HEK293 (cell line): ENCODE measurements around the gene MFGE8.

Experiments used
- MEIS1 ChIP-seq: sonication (generic); formaldehyde crosslinking; IDR thresholded peaks from 2 replicates; pipeline ENCODE4 v1.8.1; 2022; ENCODE audit warnings: missing genetic modification reagents, mild to moderate bottlenecking, borderline replicate concordance
- ZNF10 ChIP-seq: fragments of 450-650 bp; formaldehyde crosslinking; IDR thresholded peaks from 2 replicates; pipeline ENCODE4 v1.5.1; 2017; ENCODE audit warnings: missing biosample characterization, missing genetic modification characterization
- ZNF521 ChIP-seq: fragments of 450-650 bp; formaldehyde crosslinking; IDR thresholded peaks from 2 replicates; pipeline ENCODE4 v1.5.1; 2017; ENCODE audit warnings: missing biosample characterization, mild to moderate bottlenecking, missing genetic modification characterization
- TF ChIP-seq, protein P1 (sequence below): fragments of 450-650 bp; formaldehyde crosslinking; IDR thresholded peaks from 2 replicates; pipeline ENCODE4 v1.5.1; 2016; ENCODE audit warnings: missing biosample characterization, missing genetic modification characterization
- TF ChIP-seq, protein P2 (sequence below): fragments of 450-650 bp; formaldehyde crosslinking; IDR thresholded peaks from 2 replicates; pipeline ENCODE4 v1.5.1; 2016; ENCODE audit warnings: missing biosample characterization, missing genetic modification characterization
- TF ChIP-seq, protein P3 (sequence below): fragments of 450-650 bp; IDR thresholded peaks from 2 replicates; pipeline ENCODE4 v1.5.1; 2018; ENCODE audit warnings: missing biosample characterization, mild to moderate bottlenecking, missing genetic modification characterization
- TF ChIP-seq, protein P4 (sequence below): fragments of 450-650 bp; formaldehyde crosslinking; conservative IDR thresholded peaks from 2 replicates; pipeline ENCODE4 v1.5.1; 2016; ENCODE audit warnings: low read depth, missing biosample characterization, missing genetic modification characterization
- TF ChIP-seq, protein P5 (sequence below): fragments of 450-650 bp; formaldehyde crosslinking; IDR thresholded peaks from 2 replicates; pipeline ENCODE4 v1.5.1; 2016; ENCODE audit warnings: missing biosample characterization, missing genetic modification characterization

DNA sequence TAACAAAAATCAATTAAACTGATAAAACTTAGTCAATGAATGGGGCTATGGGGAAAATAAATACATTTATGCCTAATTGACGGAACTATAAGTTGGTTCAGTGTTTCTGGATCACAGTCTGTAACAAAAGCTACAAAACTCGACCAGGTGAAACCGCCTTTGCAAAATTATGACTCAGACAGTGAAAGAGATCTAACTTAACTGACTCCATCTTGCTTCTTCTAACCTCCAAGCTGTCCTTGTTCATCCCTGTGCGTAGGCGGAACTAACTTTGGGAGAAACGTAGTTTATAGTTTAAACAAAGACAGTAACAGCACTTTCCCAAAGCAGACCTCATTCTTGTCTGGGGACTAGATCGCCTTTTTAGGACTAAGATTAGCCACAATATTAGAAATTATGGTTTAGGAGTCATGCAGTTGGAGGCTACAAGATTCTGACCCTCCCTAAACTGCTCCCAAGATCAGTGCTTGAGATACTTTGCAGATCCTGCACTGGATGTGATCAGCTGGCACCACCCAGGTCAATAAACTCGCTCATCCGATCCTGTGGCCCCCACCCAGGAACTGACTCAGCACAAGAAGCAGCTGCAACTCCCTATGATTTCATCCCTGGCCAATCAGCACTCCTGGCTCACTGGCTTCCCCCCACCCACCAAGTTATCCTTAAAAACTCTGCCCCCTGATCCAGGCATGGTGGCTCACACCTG is 7.2 kb upstream of the MFGE8 start:
- TF ChIP-seq ZNF10 (tag by site-specific recombination): no peak
- TF ChIP-seq, protein P1, sequence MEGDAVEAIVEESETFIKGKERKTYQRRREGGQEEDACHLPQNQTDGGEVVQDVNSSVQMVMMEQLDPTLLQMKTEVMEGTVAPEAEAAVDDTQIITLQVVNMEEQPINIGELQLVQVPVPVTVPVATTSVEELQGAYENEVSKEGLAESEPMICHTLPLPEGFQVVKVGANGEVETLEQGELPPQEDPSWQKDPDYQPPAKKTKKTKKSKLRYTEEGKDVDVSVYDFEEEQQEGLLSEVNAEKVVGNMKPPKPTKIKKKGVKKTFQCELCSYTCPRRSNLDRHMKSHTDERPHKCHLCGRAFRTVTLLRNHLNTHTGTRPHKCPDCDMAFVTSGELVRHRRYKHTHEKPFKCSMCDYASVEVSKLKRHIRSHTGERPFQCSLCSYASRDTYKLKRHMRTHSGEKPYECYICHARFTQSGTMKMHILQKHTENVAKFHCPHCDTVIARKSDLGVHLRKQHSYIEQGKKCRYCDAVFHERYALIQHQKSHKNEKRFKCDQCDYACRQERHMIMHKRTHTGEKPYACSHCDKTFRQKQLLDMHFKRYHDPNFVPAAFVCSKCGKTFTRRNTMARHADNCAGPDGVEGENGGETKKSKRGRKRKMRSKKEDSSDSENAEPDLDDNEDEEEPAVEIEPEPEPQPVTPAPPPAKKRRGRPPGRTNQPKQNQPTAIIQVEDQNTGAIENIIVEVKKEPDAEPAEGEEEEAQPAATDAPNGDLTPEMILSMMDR: no peak
- TF ChIP-seq MEIS1 (CRISPR knock-in tag): no peak
- TF ChIP-seq, protein P2, sequence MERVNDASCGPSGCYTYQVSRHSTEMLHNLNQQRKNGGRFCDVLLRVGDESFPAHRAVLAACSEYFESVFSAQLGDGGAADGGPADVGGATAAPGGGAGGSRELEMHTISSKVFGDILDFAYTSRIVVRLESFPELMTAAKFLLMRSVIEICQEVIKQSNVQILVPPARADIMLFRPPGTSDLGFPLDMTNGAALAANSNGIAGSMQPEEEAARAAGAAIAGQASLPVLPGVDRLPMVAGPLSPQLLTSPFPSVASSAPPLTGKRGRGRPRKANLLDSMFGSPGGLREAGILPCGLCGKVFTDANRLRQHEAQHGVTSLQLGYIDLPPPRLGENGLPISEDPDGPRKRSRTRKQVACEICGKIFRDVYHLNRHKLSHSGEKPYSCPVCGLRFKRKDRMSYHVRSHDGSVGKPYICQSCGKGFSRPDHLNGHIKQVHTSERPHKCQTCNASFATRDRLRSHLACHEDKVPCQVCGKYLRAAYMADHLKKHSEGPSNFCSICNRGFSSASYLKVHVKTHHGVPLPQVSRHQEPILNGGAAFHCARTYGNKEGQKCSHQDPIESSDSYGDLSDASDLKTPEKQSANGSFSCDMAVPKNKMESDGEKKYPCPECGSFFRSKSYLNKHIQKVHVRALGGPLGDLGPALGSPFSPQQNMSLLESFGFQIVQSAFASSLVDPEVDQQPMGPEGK: peak; percentile 46; the same call in 1 of the 2 replicates
- TF ChIP-seq, protein P3, sequence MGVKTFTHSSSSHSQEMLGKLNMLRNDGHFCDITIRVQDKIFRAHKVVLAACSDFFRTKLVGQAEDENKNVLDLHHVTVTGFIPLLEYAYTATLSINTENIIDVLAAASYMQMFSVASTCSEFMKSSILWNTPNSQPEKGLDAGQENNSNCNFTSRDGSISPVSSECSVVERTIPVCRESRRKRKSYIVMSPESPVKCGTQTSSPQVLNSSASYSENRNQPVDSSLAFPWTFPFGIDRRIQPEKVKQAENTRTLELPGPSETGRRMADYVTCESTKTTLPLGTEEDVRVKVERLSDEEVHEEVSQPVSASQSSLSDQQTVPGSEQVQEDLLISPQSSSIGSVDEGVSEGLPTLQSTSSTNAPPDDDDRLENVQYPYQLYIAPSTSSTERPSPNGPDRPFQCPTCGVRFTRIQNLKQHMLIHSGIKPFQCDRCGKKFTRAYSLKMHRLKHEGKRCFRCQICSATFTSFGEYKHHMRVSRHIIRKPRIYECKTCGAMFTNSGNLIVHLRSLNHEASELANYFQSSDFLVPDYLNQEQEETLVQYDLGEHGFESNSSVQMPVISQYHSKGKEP (tag by site-specific recombination): no peak
- TF ChIP-seq ZNF521: no peak
- TF ChIP-seq, protein P4, sequence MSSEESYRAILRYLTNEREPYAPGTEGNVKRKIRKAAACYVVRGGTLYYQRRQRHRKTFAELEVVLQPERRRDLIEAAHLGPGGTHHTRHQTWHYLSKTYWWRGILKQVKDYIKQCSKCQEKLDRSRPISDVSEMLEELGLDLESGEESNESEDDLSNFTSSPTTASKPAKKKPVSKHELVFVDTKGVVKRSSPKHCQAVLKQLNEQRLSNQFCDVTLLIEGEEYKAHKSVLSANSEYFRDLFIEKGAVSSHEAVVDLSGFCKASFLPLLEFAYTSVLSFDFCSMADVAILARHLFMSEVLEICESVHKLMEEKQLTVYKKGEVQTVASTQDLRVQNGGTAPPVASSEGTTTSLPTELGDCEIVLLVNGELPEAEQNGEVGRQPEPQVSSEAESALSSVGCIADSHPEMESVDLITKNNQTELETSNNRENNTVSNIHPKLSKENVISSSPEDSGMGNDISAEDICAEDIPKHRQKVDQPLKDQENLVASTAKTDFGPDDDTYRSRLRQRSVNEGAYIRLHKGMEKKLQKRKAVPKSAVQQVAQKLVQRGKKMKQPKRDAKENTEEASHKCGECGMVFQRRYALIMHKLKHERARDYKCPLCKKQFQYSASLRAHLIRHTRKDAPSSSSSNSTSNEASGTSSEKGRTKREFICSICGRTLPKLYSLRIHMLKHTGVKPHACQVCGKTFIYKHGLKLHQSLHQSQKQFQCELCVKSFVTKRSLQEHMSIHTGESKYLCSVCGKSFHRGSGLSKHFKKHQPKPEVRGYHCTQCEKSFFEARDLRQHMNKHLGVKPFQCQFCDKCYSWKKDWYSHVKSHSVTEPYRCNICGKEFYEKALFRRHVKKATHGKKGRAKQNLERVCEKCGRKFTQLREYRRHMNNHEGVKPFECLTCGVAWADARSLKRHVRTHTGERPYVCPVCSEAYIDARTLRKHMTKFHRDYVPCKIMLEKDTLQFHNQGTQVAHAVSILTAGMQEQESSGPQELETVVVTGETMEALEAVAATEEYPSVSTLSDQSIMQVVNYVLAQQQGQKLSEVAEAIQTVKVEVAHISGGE (tag by site-specific recombination): no peak
- TF ChIP-seq, protein P5, sequence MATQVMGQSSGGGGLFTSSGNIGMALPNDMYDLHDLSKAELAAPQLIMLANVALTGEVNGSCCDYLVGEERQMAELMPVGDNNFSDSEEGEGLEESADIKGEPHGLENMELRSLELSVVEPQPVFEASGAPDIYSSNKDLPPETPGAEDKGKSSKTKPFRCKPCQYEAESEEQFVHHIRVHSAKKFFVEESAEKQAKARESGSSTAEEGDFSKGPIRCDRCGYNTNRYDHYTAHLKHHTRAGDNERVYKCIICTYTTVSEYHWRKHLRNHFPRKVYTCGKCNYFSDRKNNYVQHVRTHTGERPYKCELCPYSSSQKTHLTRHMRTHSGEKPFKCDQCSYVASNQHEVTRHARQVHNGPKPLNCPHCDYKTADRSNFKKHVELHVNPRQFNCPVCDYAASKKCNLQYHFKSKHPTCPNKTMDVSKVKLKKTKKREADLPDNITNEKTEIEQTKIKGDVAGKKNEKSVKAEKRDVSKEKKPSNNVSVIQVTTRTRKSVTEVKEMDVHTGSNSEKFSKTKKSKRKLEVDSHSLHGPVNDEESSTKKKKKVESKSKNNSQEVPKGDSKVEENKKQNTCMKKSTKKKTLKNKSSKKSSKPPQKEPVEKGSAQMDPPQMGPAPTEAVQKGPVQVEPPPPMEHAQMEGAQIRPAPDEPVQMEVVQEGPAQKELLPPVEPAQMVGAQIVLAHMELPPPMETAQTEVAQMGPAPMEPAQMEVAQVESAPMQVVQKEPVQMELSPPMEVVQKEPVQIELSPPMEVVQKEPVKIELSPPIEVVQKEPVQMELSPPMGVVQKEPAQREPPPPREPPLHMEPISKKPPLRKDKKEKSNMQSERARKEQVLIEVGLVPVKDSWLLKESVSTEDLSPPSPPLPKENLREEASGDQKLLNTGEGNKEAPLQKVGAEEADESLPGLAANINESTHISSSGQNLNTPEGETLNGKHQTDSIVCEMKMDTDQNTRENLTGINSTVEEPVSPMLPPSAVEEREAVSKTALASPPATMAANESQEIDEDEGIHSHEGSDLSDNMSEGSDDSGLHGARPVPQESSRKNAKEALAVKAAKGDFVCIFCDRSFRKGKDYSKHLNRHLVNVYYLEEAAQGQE (tag by site-specific recombination): no peak
